Uterus (tissue), 4 donors: ENCODE data around the gene CHAF1B. TPM values are rescaled to one million over a fixed set of nuclear protein-coding genes. Genes with fewer than 3 reads are reported as not detected.

Experiments
- DNase-seq, 2 donors: peaks; one replicate each; pipeline ENCODE4 v3.0.0-alpha.2; 2019 to 2020
- H3K27ac ChIP-seq, 2 donors: fragments of 200-600 bp; sonication (generic); 1 replicate in 1 of 2; 2 replicates in 1 of 2; pipeline ENCODE4 v1.5.1; 2016 to 2018
- H3K27me3 ChIP-seq, 2 donors: fragments of 200-600 bp; sonication (generic); one replicate each; pipeline ENCODE4 v1.5.1; 2018 to 2019; ENCODE audit warnings: control low read depth in 1 of 2
- H3K36me3 ChIP-seq, 2 donors: fragments of 200-600 bp; sonication (generic); one replicate each; pipeline ENCODE4 v1.5.1; 2019; ENCODE audit warnings: control low read depth in 1 of 2
- H3K4me1 ChIP-seq, 2 donors: fragments of 200-600 bp; sonication (generic); one replicate each; pipeline ENCODE4 v1.5.1; 2018 to 2019; ENCODE audit warnings: control low read depth in 1 of 2
- H3K4me3 ChIP-seq, 2 donors: fragments of 200-600 bp; sonication (generic); 1 replicate in 1 of 2; 2 replicates in 1 of 2; pipeline ENCODE4 v1.5.1; 2018 to 2019; ENCODE audit warnings: mild to moderate bottlenecking in 1 of 2
- H3K9me3 ChIP-seq, 2 donors: fragments of 200-600 bp; sonication (generic); one replicate each; pipeline ENCODE4 v1.5.1; 2019; ENCODE audit warnings: control low read depth in 1 of 2
- CTCF ChIP-seq, 4 experiments: fragments of 200-600 bp in 2 of 4; fragments of 450-650 bp in 2 of 4; sonication (generic) in 2 of 4; IDR thresholded peaks; one replicate each; pipeline ENCODE4 v1.5.1; 2016 to 2019; ENCODE audit warnings: antibody characterized with exemption in 4 of 4, mild to moderate bottlenecking in 2 of 4, moderate library complexity in 1 of 4
- POLR2A ChIP-seq, 2 donors: fragments of 450-650 bp; IDR thresholded peaks; one replicate each; pipeline ENCODE4 v1.6.1; 2016; ENCODE audit warnings: antibody characterized with exemption in 2 of 2, mild to moderate bottlenecking in 1 of 2, moderate library complexity in 1 of 2
- intact Hi-C: fragments of 100-400 bp; cut with DNase I; formaldehyde crosslinking; loops from one replicate; pipeline ENCODE4 v1.15.1; 2023; ENCODE audit warnings: low total_unique reads
- total RNA-seq, 4 donors: library from RNA; depleted of rRNA in 3 of 4; stranded (reverse); fragments of >200 nt in 3 of 4; gene quantifications; one replicate each; pipeline versions ENCODE4 v1.1.0 to v1.2.4, GENCODE V29; 2014 to 2023
- donor health status: DM: yes; HTN: yes; CAD: no.

CHAF1B gene
- total RNA-seq, 4 donors from 2014 or later: under 0.01 to 3.9 (median 2.2) TPM

- no peak for DNase-seq
- no peaks in the 10 kb centered on the region for H3K9me3 ChIP-seq
- TF ChIP-seq CTCF (IDR thresholded peaks at IDR 0.05) (no peak), POLR2A (IDR thresholded peaks at IDR 0.05) (no peak)
- no peaks in the 10 kb centered on the region for H3K4me1 ChIP-seq
- no peak overlapping the region for H3K4me3 ChIP-seq
- no peak overlapping the region for H3K27ac ChIP-seq
- intact Hi-C loops: no loop called here
- no peaks in the 10 kb centered on the region for H3K27me3 ChIP-seq
- no peaks in the 10 kb centered on the region for H3K36me3 ChIP-seq
These were observed 23.4 kb downstream of the CHAF1B start for GRCh38 chr21:36408568-36408967.

- H3K27ac ChIP-seq: no peak overlapping the region
- no peak for DNase-seq
- H3K27me3 ChIP-seq: no peaks in the 10 kb centered on the region
- H3K4me3 ChIP-seq: no peak overlapping the region
- TF ChIP-seq POLR2A (IDR thresholded peaks at IDR 0.05) (no peak), CTCF (IDR thresholded peaks at IDR 0.05) (no peak)
- H3K9me3 ChIP-seq: no peaks in the 10 kb centered on the region
- H3K4me1 ChIP-seq: no peaks in the 10 kb centered on the region
- intact Hi-C loops: no loop called here
- no peaks in the 10 kb centered on the region for H3K36me3 ChIP-seq
These were observed 26.1 kb downstream of the CHAF1B start for GRCh38 chr21:36411301-36411700.

- intact Hi-C loops: no loop called here
These were observed 27.7 kb downstream of the CHAF1B start for GRCh38 chr21:36412916-36413315.

GRCh38 chr21:36415375-36415774 is 30.2 kb downstream of the CHAF1B start:
- H3K4me1 ChIP-seq: no peaks in the 10 kb centered on the region

More at GRCh38 chr21:36412916-36413315, 27.7 kb downstream of the CHAF1B start:
- no peak for DNase-seq
- H3K9me3 ChIP-seq: no peaks in the 10 kb centered on the region
- no peaks in the 10 kb centered on the region for H3K4me1 ChIP-seq
- TF ChIP-seq POLR2A (IDR thresholded peaks at IDR 0.05): no peak
- TF ChIP-seq CTCF (IDR thresholded peaks at IDR 0.05): no peak
- no peak overlapping the region for H3K27ac ChIP-seq
- no peak overlapping the region for H3K4me3 ChIP-seq
- H3K36me3 ChIP-seq: no peaks in the 10 kb centered on the region
- no peaks in the 10 kb centered on the region for H3K27me3 ChIP-seq

GRCh38 chr21:36419241-36419640 is 34.0 kb downstream of the CHAF1B start:
- no peak for DNase-seq
- TF ChIP-seq POLR2A (IDR thresholded peaks at IDR 0.05) (no peak), CTCF (IDR thresholded peaks at IDR 0.05) (no peak)
- Histone ChIP-seq H3K9me3 (no peaks in the 10 kb centered on the region), H3K27me3 (no peaks in the 10 kb centered on the region), H3K27ac (no peak overlapping the region), H3K4me3 (no peak overlapping the region), H3K36me3 (no peaks in the 10 kb centered on the region), H3K4me1 (no peaks in the 10 kb centered on the region)
- intact Hi-C loops: no loop called here

More at GRCh38 chr21:36415375-36415774, 30.2 kb downstream of the CHAF1B start:
- Histone ChIP-seq H3K27ac (no peak overlapping the region), H3K27me3 (no peaks in the 10 kb centered on the region), H3K9me3 (no peaks in the 10 kb centered on the region), H3K36me3 (no peaks in the 10 kb centered on the region), H3K4me3 (no peak overlapping the region)
- intact Hi-C loops: no loop called here
- TF ChIP-seq POLR2A (IDR thresholded peaks at IDR 0.05): no peak
- TF ChIP-seq CTCF (IDR thresholded peaks at IDR 0.05): no peak
- no peak for DNase-seq
